ENCODE measurements around the gene ATP5MK.
"Not testable (repeated sequence)": the region's sequence is repeated elsewhere in the genome, so short reads cannot be mapped to it uniquely, and the experiment has no call there.

ATP5MK gene

DNA sequence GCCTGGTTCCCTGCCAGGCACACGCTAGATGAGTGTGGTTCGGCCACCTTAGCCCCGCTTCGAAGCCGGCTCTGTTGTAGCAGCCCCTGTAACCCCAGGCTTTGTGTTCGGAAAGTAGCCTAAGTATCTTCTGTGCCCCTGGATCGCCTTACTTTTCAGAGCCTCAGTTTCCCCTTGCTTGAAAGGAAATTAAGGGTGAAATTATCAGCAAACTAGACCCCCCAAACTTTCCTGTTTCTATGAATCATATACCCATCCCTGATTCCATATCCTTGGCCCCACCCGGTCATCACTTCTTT lies 463 bp upstream of the ATP5MK start:
- DNase-seq (ENCODE audit: low read depth in 3 of 3): no peak

DNA sequence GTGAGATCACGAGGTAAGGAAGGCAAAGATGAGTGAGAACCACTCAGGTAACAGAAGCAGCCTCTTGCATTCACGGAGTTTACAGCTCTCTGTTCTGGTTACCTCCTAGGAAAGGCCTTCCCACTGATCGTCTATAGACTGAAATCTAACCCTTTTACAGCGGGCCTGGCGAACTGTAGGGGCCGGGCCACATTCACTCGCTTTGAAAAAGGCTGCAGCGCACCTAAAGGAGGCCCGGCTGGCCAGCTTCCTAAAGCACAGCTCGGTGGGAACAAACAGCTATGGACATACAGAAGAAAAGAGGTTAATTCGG lies 565 bp downstream of the ATP5MK start:
- no peak for DNase-seq (ENCODE audit: low read depth in 3 of 3)

- DNase-seq (ENCODE audit: low read depth in 3 of 3): no peak
Measured at GRCh38 chr10:103394180-103394579, 2.1 kb downstream of the ATP5MK start.

DNA sequence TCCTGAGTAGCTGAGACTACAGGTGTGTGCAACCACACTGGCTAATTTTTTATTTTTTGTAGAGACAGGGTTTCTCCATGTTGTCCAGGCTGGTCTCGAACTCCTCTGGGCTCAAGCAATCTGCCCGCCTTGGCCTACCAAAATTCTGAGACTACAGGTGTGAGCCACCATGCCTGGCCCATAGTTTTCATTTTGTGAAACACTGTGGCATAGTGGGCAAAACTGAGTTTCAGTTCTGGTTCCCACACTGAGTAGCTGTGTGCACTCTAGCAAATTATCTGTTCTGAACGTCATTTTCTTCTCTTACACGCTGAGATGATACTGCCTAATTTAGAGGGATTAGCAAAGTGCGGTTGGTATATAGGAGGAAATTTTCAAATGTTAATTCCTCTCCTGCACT lies 13.5 kb downstream of the ATP5MK start:
- no peak for DNase-seq (ENCODE audit: low read depth in 3 of 3)

DNA sequence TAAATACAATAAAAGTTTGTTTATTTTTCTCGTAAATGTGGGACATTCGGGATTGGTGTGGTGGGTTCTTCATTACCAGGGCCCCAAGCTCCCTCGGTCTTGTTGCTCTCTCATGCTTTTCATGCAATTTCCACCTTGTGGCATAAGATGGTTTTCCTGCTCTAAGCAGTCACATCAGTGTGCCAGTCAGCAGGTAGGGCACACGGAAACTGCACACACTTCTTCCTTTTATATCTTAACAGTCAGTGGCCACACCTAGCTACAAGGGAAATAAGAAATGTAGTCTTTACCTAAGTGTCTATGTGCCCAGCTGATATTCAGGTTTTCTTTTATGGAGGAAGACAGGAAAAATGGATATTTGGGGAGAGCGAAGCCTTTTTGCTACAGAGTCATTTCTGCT lies 22.0 kb downstream of the ATP5MK start:
- DNase-seq (ENCODE audit: low read depth in 3 of 3): no peak

DNA sequence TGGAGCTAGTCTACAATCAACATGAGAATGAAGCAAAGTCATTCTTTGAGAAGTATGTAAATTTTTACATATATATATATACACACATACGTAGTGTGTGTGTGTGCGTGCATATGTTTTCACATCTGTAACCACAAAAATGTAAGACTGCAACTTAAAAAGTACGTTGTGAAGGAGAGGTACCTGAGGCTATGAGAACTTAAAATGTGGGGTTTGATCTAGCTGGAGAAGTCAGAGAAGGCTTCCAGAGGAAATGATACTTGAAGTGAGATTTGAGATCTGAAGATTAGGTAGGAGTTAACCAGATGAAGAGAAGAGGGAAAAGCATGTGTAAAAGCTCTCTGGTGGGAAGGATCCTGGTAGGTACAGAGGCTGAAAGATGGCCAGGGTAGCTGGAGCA lies 22.7 kb downstream of the ATP5MK start:
- no peak for DNase-seq (ENCODE audit: low read depth in 3 of 3)

GRCh38 chr10:103367782-103368518 lies 28.3 kb downstream of the ATP5MK start, which contains the start of gene TAF5:
TAF5 (plus strand) TSS chr10:103367976; CDS start chr10:103367990, 14 bp downstream.
- DNase-seq (ENCODE audit: low read depth in 3 of 3): peak; percentile 77 to 87 (median 85)

DNA sequence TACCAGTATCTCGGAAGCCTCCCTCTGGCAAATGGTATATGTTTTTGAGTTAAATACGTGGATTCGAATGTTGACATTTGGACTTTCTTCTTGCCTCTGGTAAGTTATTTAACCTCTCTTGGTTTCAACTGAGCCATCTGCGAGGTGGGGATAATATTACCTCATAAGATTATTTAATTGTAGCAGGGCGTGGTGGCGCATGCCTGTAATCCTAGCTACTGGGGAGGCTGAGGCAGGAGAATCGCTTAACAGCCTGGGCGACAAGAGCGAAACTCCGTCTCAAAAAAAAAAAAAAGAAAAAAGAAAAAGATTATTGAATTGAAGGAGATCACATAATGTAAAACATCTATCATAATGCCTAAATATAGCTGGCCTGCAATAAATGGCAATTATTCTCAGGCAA lies 28.9 kb downstream of the ATP5MK start:
- DNase-seq (ENCODE audit: low read depth in 3 of 3): no peak

DNA sequence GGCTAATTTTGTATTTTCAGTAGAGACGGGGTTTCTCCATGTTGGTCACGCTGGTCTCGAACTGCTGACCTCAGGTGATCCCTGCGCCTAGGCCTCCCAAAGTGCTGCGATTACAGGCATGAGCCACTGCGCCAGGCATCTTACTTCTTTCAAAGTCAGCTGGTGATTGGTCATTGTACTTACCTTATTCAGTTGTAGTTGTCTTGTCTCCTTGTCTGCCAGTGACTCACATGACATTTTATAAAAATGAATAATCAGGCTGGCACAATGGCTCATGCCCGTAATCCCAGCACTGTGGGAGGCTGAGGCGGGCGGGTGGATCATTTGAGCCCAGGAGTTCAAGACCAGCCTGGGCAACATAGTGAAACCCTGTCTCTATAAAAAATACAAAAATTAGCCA lies 35.5 kb downstream of the ATP5MK start:
- DNase-seq (ENCODE audit: low read depth in 3 of 3): not testable (repeated sequence)

- DNase-seq (ENCODE audit: low read depth in 3 of 3): not testable (repeated sequence)
Measured at GRCh38 chr10:103359493-103359892, 36.8 kb downstream of the ATP5MK start.

- no peak for DNase-seq (ENCODE audit: low read depth in 3 of 3)
Measured at GRCh38 chr10:103355906-103356599, 40.2 kb downstream of the ATP5MK start.

DNA sequence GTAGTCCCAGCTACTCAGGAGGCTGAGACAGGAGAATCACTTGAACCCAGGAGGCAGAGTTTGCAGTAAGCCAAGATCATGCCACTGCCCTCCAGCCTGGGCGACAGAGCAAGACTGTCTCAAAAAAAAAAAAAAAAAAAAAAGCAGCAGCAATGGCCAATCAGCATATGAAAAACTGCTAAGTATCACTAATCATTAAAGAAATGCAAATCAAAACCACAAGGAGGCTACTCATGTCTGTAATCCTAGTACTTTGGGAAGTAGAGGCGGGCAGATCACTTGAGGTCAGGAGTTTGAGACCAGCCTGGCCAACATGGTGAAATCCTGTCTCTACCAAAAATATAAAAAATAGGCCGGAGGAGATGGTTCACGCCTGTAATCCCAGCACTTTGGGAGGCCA lies 41.7 kb downstream of the ATP5MK start:
- DNase-seq (ENCODE audit: low read depth in 3 of 3): not testable (repeated sequence)

- no peak for DNase-seq (ENCODE audit: low read depth in 3 of 3)
Measured at GRCh38 chr10:103353281-103353680, 43.0 kb downstream of the ATP5MK start.

GRCh38 chr10:103350517-103351260 lies 45.6 kb downstream of the ATP5MK start, which contains the start of gene PCGF6:
PCGF6 (minus strand) TSS chr10:103351140; CDS start chr10:103351066, 74 bp downstream.
- peak; percentile 43 to 78 (median 54) for DNase-seq (ENCODE audit: low read depth in 3 of 3)

- DNase-seq (ENCODE audit: low read depth in 3 of 3): no peak
Measured at GRCh38 chr10:103350175-103350516, 46.1 kb downstream of the ATP5MK start.

Measured in stimulated activated CD4-positive, alpha-beta T cell treated with anti-CD3 and anti-CD28 coated beads, TNF-alpha, amount 100 ng/mL, for 24 hours (primary cell).